GM15510 (cell line): ENCODE measurements around the gene RCAN2.

ENCODE experiments used
- POLR2A ChIP-seq: IDR thresholded peaks from 3 replicates; pipeline ENCODE4 v1.6.1; 2011; ENCODE audit warnings: borderline replicate concordance; ENCODE audit not compliant: insufficient read length; ENCODE audit errors: extremely low read depth

RCAN2 gene

GRCh38 chr6:46267515-46267914, 223.7 kb downstream of the RCAN2 start:
- TF ChIP-seq POLR2A, result no peak

- TF ChIP-seq POLR2A, result no peak
Measured at GRCh38 chr6:46265373-46265772, 225.9 kb downstream of the RCAN2 start.

DNA sequence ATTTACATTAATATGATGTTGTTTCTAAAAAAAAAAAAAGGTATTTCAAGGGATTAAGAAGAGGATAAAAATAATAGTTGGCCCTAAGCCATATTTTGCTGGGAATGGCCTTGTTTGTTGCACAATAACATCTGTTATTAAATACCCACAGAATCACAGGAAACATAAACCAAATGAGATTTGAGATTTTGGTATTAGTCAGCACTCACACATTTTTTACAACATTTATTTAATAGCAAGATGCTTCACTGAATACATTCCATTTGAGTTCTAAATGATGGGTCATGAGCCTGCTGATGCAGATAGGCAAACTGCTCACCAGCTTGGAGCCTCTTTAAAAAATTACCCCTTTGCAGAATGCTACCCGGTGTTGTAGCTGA, 227.6 kb downstream of the RCAN2 start:
- no peak for TF ChIP-seq POLR2A

- TF ChIP-seq POLR2A, result no peak
Measured at GRCh38 chr6:46262928-46263706, 228.1 kb downstream of the RCAN2 start.

- no peak for TF ChIP-seq POLR2A
Measured at GRCh38 chr6:46258249-46258648, 233.0 kb downstream of the RCAN2 start.

DNA sequence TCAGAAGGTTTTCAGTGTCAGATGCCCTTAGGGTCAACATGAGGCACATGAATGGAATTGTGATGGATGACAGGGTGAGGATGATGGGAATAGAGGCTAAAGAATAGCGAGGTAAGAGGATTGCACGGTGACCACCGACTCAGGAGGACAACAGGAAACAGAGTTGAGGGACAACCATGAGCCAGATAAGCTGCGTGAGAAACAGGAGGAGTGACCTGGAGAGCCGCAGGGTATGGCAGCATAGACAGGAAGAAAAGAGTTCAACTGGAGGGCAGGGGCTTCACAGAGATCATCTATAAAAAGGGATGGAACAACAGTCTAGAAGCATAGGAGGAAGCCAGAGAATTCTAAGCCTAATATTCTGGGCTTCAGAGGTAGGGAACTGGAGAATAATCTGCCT, 235.7 kb downstream of the RCAN2 start:
- no peak for TF ChIP-seq POLR2A

DNA sequence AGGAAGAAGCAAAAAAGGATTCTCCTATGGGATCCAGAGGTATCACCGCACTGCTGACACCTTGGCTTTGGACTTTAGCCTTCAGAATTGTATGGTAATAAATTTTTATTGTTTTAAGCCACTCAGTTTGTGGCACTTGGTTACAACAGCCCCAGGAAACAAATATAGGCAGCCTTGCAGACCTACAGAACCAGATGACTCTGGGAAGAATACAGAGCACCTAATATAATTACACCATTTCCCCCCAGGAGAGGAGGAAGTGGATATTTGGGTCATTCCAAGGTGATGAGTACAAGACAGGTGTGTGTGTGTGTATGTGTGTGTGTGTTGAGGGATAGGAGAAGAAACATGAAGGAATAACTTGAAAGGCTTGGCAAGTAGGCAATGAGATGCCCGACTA, 236.3 kb downstream of the RCAN2 start:
- TF ChIP-seq POLR2A, result no peak

GRCh38 chr6:46254331-46254730, 236.9 kb downstream of the RCAN2 start:
- no peak for TF ChIP-seq POLR2A

DNA sequence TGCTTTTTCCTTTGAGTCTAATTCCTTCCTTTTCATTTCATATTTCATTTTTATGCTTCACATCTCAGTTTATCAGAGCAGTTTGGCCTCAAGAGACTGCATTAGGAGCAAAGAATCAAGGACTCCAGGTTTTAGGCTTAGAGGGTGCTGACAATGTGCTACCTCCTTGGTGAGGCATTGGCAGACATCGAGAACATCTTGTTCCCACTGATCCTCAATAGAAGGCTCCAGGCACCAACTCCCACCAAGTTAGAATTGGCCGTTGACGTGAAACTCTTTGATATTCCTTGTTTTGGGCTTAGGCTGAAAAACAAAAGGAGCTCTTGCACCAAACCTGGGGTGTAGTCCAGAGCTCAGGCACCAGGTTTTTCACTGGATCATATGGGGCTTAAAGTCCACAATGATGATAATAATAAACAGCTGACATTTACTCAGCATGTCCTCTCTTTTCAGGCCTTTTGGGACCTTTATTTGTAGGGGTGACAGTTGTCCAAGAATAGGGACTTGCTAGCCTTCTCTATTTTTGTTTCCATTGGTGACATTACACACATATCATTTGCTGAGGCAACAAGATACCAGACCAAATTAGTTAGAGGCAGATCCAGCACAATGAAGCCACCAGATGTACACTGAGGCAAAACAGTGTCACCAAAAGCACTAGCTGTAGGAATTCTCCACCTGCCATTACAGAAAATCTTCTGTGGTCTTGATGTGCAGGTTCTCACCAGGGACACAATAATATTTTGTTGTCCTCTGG, 239.5 kb downstream of the RCAN2 start:
- no peak for TF ChIP-seq POLR2A

GRCh38 chr6:46248143-46248542, 243.1 kb downstream of the RCAN2 start:
- TF ChIP-seq POLR2A, result no peak

GRCh38 chr6:46246727-46247126, 244.5 kb downstream of the RCAN2 start:
- no peak for TF ChIP-seq POLR2A

GRCh38 chr6:46246081-46246480, 245.2 kb downstream of the RCAN2 start:
- TF ChIP-seq POLR2A, result no peak

DNA sequence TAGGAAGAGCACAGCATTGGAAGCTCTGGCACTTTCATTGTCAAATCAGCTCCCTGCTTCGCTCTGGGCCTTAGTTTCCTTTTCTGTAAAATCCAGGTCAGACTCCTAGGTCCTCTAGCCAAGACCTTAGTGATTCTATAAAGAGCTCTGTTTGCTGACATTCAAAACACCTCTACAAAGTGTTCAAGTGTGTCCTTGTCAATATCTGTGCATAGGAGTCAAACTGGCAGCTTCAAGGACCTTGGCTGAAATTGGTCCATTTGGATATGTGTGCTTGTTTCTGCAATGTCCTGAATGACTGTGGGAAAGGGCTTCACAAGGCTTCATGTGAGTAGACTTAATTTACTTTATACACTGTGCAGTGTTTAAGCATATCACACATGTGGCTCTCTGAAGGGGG, 246.6 kb downstream of the RCAN2 start:
- no peak for TF ChIP-seq POLR2A

GRCh38 chr6:46243754-46244153, 247.5 kb downstream of the RCAN2 start:
- TF ChIP-seq POLR2A, result no peak

- no peak for TF ChIP-seq POLR2A
Measured at GRCh38 chr6:46242921-46243320, 248.3 kb downstream of the RCAN2 start.
